SK-N-SH (cell line): ENCODE results near the gene ELOVL2. TPM values are rescaled to one million over a fixed set of nuclear protein-coding genes. Genes with fewer than 3 reads are reported as not detected.

Experiments
- CTCF ChIA-PET: fragments of 300-600, 350-600 bp; formaldehyde crosslinking; extraction: SDS; loops from one replicate; lab custom pipeline; 2021; lab: Yijun Ruan, JAX
- POLR2A ChIA-PET: fragments of 350-600 bp; sonication (Branson Sonifier 250); formaldehyde crosslinking; extraction: SDS; loops from one replicate; lab custom pipeline; 2020; ENCODE audit warnings: antibody characterized with exemption, inconsistent platforms; lab: Yijun Ruan, JAX
- DNase-seq: peaks from one replicate; pipeline ENCODE4 v3.0.0; 2012
- H2AFZ ChIP-seq: fragments of 200-600 bp; sonication (generic); 2 replicates; pipeline ENCODE4 v1.8.1; 2016; ENCODE audit warnings: antibody characterized with exemption, mild to moderate bottlenecking, low read depth
- H3F3A ChIP-seq: fragments of 200-600 bp; sonication (generic); replicated peaks from 2 replicates; pipeline ENCODE3; 2016; ENCODE audit warnings: antibody characterized with exemption, mild to moderate bottlenecking; ENCODE audit not compliant: insufficient read depth
- H3K27ac ChIP-seq, 2 experiments: fragments of 200-500 bp in 1 of 2; fragments of 200-600 bp in 1 of 2; sonication (Bioruptor generic) in 1 of 2; sonication (generic), shearing (Covaris generic) in 1 of 2; 2 replicates each; pipeline versions ENCODE4 v1.5.1 to v1.6.1; 2014 to 2016; ENCODE audit warnings: low read depth in 2 of 2, inconsistent platforms in 1 of 2, low read length in 1 of 2, mild to moderate bottlenecking in 1 of 2, mixed read lengths in 1 of 2
- H3K27me3 ChIP-seq: fragments of 200-600 bp; sonication (generic), shearing (Covaris generic); 2 replicates; pipeline ENCODE4 v1.6.1; 2016; ENCODE audit warnings: mixed run types; ENCODE audit not compliant: insufficient read depth
- H3K36me3 ChIP-seq, 2 experiments: fragments of 200-500 bp in 1 of 2; fragments of 200-600 bp in 1 of 2; sonication (Bioruptor generic) in 1 of 2; sonication (generic) in 1 of 2; replicated peaks in 1 of 2; 2 replicates each; pipeline versions ENCODE3 to v1.5.1; 2014 to 2016; ENCODE audit warnings: low read length in 1 of 2, mild to moderate bottlenecking in 1 of 2; ENCODE audit not compliant: insufficient read depth in 2 of 2, control insufficient read depth in 1 of 2
- H3K4me1 ChIP-seq, 2 experiments: fragments of 200-500 bp in 1 of 2; fragments of 200-600 bp in 1 of 2; sonication (Bioruptor generic) in 1 of 2; sonication (generic), shearing (Covaris generic) in 1 of 2; 2 replicates each; pipeline versions ENCODE4 v1.5.1 to v1.6.1; 2014 to 2016; ENCODE audit warnings: low read depth in 1 of 2, low read length in 1 of 2, mixed run types in 1 of 2; ENCODE audit not compliant: insufficient read depth in 2 of 2, control insufficient read depth in 1 of 2
- H3K4me2 ChIP-seq: fragments of 200-600 bp; sonication (generic), shearing (Covaris generic); 2 replicates; pipeline ENCODE4 v1.6.1; 2017; ENCODE audit warnings: mixed run types
- H3K4me3 ChIP-seq, 2 experiments: fragments of 200-500 bp in 1 of 2; fragments of 200-600 bp in 1 of 2; sonication (Bioruptor generic) in 1 of 2; sonication (generic), shearing (Covaris generic) in 1 of 2; 2 replicates each; pipeline versions ENCODE4 v1.5.1 to v1.8.1; 2014 to 2016; ENCODE audit warnings: low read depth in 2 of 2, inconsistent platforms in 1 of 2, low read length in 1 of 2, mild to moderate bottlenecking in 1 of 2, mixed read lengths in 1 of 2, moderate library complexity in 1 of 2
- H3K79me2 ChIP-seq: fragments of 200-600 bp; sonication (generic); 2 replicates; pipeline ENCODE4 v1.8.1; 2017; ENCODE audit warnings: mild to moderate bottlenecking; ENCODE audit not compliant: insufficient read depth
- H3K9ac ChIP-seq: fragments of 200-600 bp; sonication (generic); 2 replicates; pipeline ENCODE4 v1.6.1; 2017; ENCODE audit warnings: mixed run types
- H3K9me2 ChIP-seq: fragments of 200-600 bp; sonication (generic); 2 replicates; pipeline ENCODE4 v1.6.1; 2017; ENCODE audit warnings: mixed run types
- H3K9me3 ChIP-seq: fragments of 200-600 bp; sonication (generic); 2 replicates; pipeline ENCODE4 v1.6.1; 2017; ENCODE audit warnings: mixed run types, mild to moderate bottlenecking, moderate library complexity
- H4K20me1 ChIP-seq: fragments of 200-600 bp; sonication (generic); 2 replicates; pipeline ENCODE4 v1.6.1; 2017; ENCODE audit warnings: mild to moderate bottlenecking, mixed run types; ENCODE audit not compliant: insufficient read depth
- CHD2 ChIP-seq: fragments of 150-350 bp; IDR thresholded peaks from 2 replicates; pipeline ENCODE4 v1.6.1; 2018; ENCODE audit warnings: low read length; ENCODE audit not compliant: partially characterized antibody
- ELF1 ChIP-seq: IDR thresholded peaks from 2 replicates; pipeline ENCODE4 v1.4.0; 2012
- GABPA ChIP-seq: IDR thresholded peaks from 2 replicates; pipeline ENCODE4 v1.4.0; 2012; ENCODE audit warnings: low read depth, mild to moderate bottlenecking
- JUND ChIP-seq: IDR thresholded peaks from 2 replicates; pipeline ENCODE4 v1.4.0; 2012
- NRF1 ChIP-seq: IDR thresholded peaks from 2 replicates; pipeline ENCODE4 v1.6.1; 2012; ENCODE audit warnings: low read depth, mild to moderate bottlenecking, low read length
- POLR2AphosphoS5 ChIP-seq: IDR thresholded peaks from 2 replicates; pipeline ENCODE4 v1.6.1; 2012; ENCODE audit warnings: low read depth, low read length
- RAD21 ChIP-seq: IDR thresholded peaks from 2 replicates; pipeline ENCODE4 v1.6.1; 2012; ENCODE audit warnings: mild to moderate bottlenecking, low read length
- RCOR1 ChIP-seq: fragments of 150-350 bp; IDR thresholded peaks from 2 replicates; pipeline ENCODE4 v1.6.1; 2017; ENCODE audit warnings: antibody characterized with exemption, low read length
- SIN3A ChIP-seq: IDR thresholded peaks from 2 replicates; pipeline ENCODE4 v1.6.1; 2012; ENCODE audit warnings: low read depth, mild to moderate bottlenecking, low read length, moderate library complexity, borderline replicate concordance
- TAF1 ChIP-seq: IDR thresholded peaks from 2 replicates; pipeline ENCODE4 v1.6.1; 2012; ENCODE audit warnings: low read depth, mild to moderate bottlenecking, low read length, moderate library complexity, borderline replicate concordance
- WGBS: methylation state at CpG from one replicate; pipeline ENCODE4 v1.1.6; 2017; ENCODE audit warnings: low lambda C conversion rate; 5-methylcytosine and 5-hydroxymethylcytosine counted together
- polyA plus RNA-seq, 3 experiments: library from polyadenylated mRNA; depleted of rRNA; stranded (reverse); fragments of >200 nt; gene quantifications; 2 replicates each; pipeline ENCODE4 v1.2.3, GENCODE V29; 2012
- TF ChIP-seq, protein P1 (sequence below): IDR thresholded peaks from 2 replicates; pipeline ENCODE4 v1.6.1; 2012; ENCODE audit warnings: mild to moderate bottlenecking, low read depth, low read length, moderate library complexity
- TF ChIP-seq, protein P2 (sequence below): fragments of 150-350 bp; IDR thresholded peaks from 2 replicates; pipeline ENCODE4 v1.6.1; 2017; ENCODE audit warnings: antibody characterized with exemption, low read length, low read depth, borderline replicate concordance
- TF ChIP-seq, protein P3 (sequence below): IDR thresholded peaks from 2 replicates; pipeline ENCODE4 v1.4.0; 2012; ENCODE audit warnings: low read depth, borderline replicate concordance
- TF ChIP-seq, protein P4 (sequence below): IDR thresholded peaks from 2 replicates; pipeline ENCODE4 v1.4.0; 2012; ENCODE audit warnings: low read depth, borderline replicate concordance
- TF ChIP-seq, protein P5 (sequence below): fragments of 150-350 bp; IDR thresholded peaks from 2 replicates; pipeline ENCODE4 v1.6.1; 2016; ENCODE audit warnings: mild to moderate bottlenecking, low read depth, low read length

The ELOVL2 gene
- polyA plus RNA-seq, 1 of the 3 experiments (the other 2 are of a cell fraction), result 0.39 TPM

DNA sequence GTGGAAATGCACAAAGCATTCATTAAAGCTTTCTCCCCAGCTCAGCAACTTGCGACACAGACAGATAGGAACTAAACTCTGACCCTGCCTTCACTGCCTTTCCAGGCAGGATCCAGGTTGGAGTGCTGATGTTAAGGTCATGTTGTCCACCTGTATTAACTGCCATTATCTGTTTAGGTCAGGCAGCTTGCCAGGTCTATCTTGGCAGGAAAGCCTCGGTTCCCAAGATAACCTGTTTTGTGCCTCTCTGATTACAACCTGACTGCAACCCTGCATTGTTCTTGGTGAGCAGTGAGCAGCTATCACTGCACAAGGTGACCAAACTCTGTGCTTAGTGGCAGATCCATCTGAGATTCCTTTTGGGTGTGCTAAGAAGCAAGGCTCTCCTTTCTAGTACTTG is 23.2 kb upstream of the ELOVL2 start (continued):
- TF ChIP-seq, protein P1, sequence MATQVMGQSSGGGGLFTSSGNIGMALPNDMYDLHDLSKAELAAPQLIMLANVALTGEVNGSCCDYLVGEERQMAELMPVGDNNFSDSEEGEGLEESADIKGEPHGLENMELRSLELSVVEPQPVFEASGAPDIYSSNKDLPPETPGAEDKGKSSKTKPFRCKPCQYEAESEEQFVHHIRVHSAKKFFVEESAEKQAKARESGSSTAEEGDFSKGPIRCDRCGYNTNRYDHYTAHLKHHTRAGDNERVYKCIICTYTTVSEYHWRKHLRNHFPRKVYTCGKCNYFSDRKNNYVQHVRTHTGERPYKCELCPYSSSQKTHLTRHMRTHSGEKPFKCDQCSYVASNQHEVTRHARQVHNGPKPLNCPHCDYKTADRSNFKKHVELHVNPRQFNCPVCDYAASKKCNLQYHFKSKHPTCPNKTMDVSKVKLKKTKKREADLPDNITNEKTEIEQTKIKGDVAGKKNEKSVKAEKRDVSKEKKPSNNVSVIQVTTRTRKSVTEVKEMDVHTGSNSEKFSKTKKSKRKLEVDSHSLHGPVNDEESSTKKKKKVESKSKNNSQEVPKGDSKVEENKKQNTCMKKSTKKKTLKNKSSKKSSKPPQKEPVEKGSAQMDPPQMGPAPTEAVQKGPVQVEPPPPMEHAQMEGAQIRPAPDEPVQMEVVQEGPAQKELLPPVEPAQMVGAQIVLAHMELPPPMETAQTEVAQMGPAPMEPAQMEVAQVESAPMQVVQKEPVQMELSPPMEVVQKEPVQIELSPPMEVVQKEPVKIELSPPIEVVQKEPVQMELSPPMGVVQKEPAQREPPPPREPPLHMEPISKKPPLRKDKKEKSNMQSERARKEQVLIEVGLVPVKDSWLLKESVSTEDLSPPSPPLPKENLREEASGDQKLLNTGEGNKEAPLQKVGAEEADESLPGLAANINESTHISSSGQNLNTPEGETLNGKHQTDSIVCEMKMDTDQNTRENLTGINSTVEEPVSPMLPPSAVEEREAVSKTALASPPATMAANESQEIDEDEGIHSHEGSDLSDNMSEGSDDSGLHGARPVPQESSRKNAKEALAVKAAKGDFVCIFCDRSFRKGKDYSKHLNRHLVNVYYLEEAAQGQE, result no peak
- TF ChIP-seq, protein P2, sequence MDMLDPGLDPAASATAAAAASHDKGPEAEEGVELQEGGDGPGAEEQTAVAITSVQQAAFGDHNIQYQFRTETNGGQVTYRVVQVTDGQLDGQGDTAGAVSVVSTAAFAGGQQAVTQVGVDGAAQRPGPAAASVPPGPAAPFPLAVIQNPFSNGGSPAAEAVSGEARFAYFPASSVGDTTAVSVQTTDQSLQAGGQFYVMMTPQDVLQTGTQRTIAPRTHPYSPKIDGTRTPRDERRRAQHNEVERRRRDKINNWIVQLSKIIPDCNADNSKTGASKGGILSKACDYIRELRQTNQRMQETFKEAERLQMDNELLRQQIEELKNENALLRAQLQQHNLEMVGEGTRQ, result no peak
- TF ChIP-seq ELF1 (no peak), TAF1 (no peak), RCOR1 (no peak), POLR2AphosphoS5 (no peak), SIN3A (no peak), CHD2 (no peak)

DNA sequence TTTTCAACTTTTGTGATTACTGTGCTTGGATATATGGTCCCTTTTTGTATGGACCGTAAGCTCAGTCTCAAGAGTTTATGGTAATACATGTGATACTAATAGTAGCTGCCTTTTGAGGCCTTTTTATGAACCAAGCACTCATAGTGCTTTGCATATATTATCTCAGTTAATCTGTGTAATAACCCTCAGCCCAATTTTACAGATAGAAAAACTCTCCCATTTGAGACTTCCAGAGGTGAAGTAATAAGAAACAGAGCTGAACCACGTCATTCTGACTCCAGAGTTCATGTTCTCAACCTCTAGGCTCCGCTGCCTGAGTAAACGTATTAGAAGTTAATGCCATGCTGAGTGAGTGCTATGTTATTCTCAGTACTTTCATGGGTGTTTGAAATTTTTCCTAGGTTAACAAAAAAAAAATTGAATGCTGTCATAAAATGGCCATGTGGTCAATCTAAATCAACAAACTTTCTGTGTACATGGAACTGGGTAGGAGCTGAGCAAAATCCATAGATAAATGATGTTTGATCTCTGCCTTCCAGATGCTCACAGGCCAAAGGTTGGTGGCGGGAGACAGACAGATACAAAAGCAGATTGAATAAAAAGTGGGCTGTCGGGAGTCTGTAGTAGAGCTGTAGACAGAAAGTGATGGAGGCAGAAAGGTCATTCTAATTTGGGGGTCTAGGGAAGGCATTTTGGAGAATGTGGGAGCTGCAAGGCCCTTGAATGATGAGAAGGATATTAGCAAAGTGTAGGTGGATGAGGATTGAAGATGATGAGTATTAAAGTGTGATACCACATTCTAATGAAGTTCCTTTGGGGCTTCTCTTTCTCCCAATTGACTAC is 22.6 kb upstream of the ELOVL2 start:
- H3K79me2 ChIP-seq, result no peaks in the 10 kb centered on the region
- no peak overlapping the region for H3K9ac ChIP-seq
- H3K4me2 ChIP-seq, result no peak overlapping the region
- 76% methylated on average over 6 of the region's 6 CpGs for WGBS
- no peak for DNase-seq
- no peaks in the 10 kb centered on the region for H3K9me3 ChIP-seq
- no peaks in the 10 kb centered on the region for H3K36me3 ChIP-seq
- H3K9me2 ChIP-seq, result no peaks in the 10 kb centered on the region
- H3K4me3 ChIP-seq, result no peak overlapping the region
- H4K20me1 ChIP-seq, result no peaks in the 10 kb centered on the region
- POLR2A ChIA-PET, result no interaction called here
- no peak overlapping the region; the same call in 1 of the 2 replicates for H2AFZ ChIP-seq
- no peaks in the 10 kb centered on the region for H3F3A ChIP-seq
- no peaks in the 10 kb centered on the region for H3K27me3 ChIP-seq
- CTCF ChIA-PET, result interaction anchor here (1.0 to 5.1 kb wide), 7 partner anchors 10 to 430 kb away, joined by 3 to 35 read pairs (median 3); no protein-coding TSS in a partner anchor
- peaks cover 0 to 3% of the 10 kb centered on the region in 2 experiments; a peak in 1 of 4 replicates for H3K4me1 ChIP-seq
- H3K27ac ChIP-seq, result no peak overlapping the region
- TF ChIP-seq NRF1 (no peak), GABPA (no peak), JUND (no peak), RAD21 (no peak), SIN3A (no peak)
- TF ChIP-seq, protein P3, sequence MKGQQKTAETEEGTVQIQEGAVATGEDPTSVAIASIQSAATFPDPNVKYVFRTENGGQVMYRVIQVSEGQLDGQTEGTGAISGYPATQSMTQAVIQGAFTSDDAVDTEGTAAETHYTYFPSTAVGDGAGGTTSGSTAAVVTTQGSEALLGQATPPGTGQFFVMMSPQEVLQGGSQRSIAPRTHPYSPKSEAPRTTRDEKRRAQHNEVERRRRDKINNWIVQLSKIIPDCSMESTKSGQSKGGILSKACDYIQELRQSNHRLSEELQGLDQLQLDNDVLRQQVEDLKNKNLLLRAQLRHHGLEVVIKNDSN, result no peak
- TF ChIP-seq, protein P1, result no peak
- TF ChIP-seq, protein P4, sequence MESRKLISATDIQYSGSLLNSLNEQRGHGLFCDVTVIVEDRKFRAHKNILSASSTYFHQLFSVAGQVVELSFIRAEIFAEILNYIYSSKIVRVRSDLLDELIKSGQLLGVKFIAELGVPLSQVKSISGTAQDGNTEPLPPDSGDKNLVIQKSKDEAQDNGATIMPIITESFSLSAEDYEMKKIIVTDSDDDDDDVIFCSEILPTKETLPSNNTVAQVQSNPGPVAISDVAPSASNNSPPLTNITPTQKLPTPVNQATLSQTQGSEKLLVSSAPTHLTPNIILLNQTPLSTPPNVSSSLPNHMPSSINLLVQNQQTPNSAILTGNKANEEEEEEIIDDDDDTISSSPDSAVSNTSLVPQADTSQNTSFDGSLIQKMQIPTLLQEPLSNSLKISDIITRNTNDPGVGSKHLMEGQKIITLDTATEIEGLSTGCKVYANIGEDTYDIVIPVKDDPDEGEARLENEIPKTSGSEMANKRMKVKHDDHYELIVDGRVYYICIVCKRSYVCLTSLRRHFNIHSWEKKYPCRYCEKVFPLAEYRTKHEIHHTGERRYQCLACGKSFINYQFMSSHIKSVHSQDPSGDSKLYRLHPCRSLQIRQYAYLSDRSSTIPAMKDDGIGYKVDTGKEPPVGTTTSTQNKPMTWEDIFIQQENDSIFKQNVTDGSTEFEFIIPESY, result no peak
- TF ChIP-seq, protein P5, sequence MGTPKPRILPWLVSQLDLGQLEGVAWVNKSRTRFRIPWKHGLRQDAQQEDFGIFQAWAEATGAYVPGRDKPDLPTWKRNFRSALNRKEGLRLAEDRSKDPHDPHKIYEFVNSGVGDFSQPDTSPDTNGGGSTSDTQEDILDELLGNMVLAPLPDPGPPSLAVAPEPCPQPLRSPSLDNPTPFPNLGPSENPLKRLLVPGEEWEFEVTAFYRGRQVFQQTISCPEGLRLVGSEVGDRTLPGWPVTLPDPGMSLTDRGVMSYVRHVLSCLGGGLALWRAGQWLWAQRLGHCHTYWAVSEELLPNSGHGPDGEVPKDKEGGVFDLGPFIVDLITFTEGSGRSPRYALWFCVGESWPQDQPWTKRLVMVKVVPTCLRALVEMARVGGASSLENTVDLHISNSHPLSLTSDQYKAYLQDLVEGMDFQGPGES, result no peak
- TF ChIP-seq, protein P2, result no peak
